ENCODE measurements around the gene SUSD5. TPM values are rescaled to one million over a fixed set of nuclear protein-coding genes. Genes with fewer than 3 reads are reported as not detected.

The SUSD5 gene
- total and polyA plus RNA-seq, 2 of the 13 experiments (the other 11 are each of a cell fraction or from before 2014, with no cell fraction given) = not detected

DNA sequence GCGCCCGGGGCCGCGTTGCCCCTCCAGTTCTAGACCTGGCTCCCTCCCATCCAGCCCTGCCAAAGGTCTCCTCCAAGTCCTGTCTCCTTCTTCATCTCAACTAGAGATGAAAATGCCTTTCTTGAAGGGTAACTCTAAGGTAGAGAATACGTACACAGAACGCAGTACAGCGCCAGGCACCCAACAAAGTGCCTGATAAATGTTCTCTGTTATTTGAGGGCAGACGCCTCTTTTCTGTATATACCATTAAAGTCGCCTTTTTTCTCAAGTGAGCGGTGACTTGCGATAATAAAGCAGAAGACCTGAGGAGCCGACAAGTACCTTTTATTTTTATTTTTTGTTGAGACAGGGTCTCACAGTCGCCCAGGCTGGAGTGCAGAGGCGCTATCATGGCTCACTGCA lies 104.0 kb downstream of the SUSD5 start:
- CTCF ChIA-PET (ENCODE audit: low intra/inter-chr PET ratio, low total read pairs) = no interaction called here
- in situ Hi-C loops (cut with HindIII; ENCODE audit: extremely low pct_ligation_motif_present, low pct_unique_long_range_greater_than_20kb) (no loop called here), intact Hi-C loops (cut with micrococcal nuclease; ENCODE audit: unreplicated experiment) (loop anchor here (2.0 kb wide), 1 partner anchor 18 kb away; the partner anchor contains the start of genes GLB1 and TMPPE)
- H3K4me3 ChIP-seq (replicated peaks in 1 of 3; ENCODE audit: insufficient read depth in 1 of 3, low read depth in 2 of 3, low read length in 3 of 3) = peak overlapping the region; percentile 78 to 94 (median 90); a peak in 5 of 6 replicates
- TF ChIP-seq LCORL (IDR thresholded peaks at IDR 0.05) = no peak
- TF ChIP-seq LCORL (CRISPR knock-in tag; IDR thresholded peaks at IDR 0.05) = 0 out of 2 replicates have a peak, but pooled peaks have one; percentile 3
- TF ChIP-seq, protein P1, sequence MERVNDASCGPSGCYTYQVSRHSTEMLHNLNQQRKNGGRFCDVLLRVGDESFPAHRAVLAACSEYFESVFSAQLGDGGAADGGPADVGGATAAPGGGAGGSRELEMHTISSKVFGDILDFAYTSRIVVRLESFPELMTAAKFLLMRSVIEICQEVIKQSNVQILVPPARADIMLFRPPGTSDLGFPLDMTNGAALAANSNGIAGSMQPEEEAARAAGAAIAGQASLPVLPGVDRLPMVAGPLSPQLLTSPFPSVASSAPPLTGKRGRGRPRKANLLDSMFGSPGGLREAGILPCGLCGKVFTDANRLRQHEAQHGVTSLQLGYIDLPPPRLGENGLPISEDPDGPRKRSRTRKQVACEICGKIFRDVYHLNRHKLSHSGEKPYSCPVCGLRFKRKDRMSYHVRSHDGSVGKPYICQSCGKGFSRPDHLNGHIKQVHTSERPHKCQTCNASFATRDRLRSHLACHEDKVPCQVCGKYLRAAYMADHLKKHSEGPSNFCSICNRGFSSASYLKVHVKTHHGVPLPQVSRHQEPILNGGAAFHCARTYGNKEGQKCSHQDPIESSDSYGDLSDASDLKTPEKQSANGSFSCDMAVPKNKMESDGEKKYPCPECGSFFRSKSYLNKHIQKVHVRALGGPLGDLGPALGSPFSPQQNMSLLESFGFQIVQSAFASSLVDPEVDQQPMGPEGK (CRISPR knock-in tag; IDR thresholded peaks at IDR 0.05) = 0 out of 2 replicates have a peak, but pooled peaks have one; percentile 1
- 0 out of 2 replicates have a peak, but pooled peaks have one; percentile 69 for TF ChIP-seq NFATC3 (CRISPR knock-in tag; IDR thresholded peaks at IDR 0.05)
- peak; percentile 74; the same call in 1 of the 2 replicates for TF ChIP-seq ZNF136 (CRISPR knock-in tag; IDR thresholded peaks at IDR 0.05; ENCODE audit: low read depth)
- TF ChIP-seq, protein P2, sequence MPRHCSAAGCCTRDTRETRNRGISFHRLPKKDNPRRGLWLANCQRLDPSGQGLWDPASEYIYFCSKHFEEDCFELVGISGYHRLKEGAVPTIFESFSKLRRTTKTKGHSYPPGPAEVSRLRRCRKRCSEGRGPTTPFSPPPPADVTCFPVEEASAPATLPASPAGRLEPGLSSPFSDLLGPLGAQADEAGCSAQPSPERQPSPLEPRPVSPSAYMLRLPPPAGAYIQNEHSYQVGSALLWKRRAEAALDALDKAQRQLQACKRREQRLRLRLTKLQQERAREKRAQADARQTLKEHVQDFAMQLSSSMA (CRISPR knock-in tag; IDR thresholded peaks at IDR 0.05) = no peak
- TF ChIP-seq ZNF598 (CRISPR knock-in tag; IDR thresholded peaks at IDR 0.05; ENCODE audit: borderline replicate concordance) = 0 out of 2 replicates have a peak, but pooled peaks have one; percentile 49
- no peak for TF ChIP-seq DPF2 (CRISPR knock-in tag; IDR thresholded peaks at IDR 0.05; ENCODE audit: borderline replicate concordance, low read depth)
- TF ChIP-seq ZNF354B (CRISPR knock-in tag; IDR thresholded peaks at IDR 0.05) = no peak
- no peak for TF ChIP-seq SOX13 (IDR thresholded peaks at IDR 0.05)
- TF ChIP-seq SOX13 (CRISPR knock-in tag; conservative IDR thresholded peaks at IDR 0.05 in 1 of 2, IDR thresholded peaks at IDR 0.05 in 1 of 2) = 0 out of 4 replicates have a peak, but pooled peaks of 1 of the 2 experiments have one; percentile 1
- no peak for TF ChIP-seq PHF21A (CRISPR knock-in tag; IDR thresholded peaks at IDR 0.05)
- H3K79me2 ChIP-seq (ENCODE audit: insufficient read depth, low read length) = peaks cover 2% of the 10 kb centered on the region
- H3K9ac ChIP-seq (ENCODE audit: insufficient read depth, low read depth, low read length) = peak overlapping the region; percentile 92; the same call in 1 of the 2 replicates
- H3K9me3 ChIP-seq (ENCODE audit: low read length) = no peaks in the 10 kb centered on the region
- peaks cover 31% of the 10 kb centered on the region for H3K4me1 ChIP-seq (ENCODE audit: insufficient read depth, low read length)
- H3K27ac ChIP-seq (ENCODE audit: extremely low read length, insufficient read depth, low read length) = peak overlapping the region; percentile 93
- no TSS peak for BruUV-seq (replicated peaks)
- no peaks in the 10 kb centered on the region for H4K20me1 ChIP-seq (ENCODE audit: insufficient read depth, low read length)
- H3K36me3 ChIP-seq (replicated peaks in 1 of 2; ENCODE audit: control insufficient read depth in 1 of 2, insufficient read depth in 2 of 2, low read length in 2 of 2) = no peaks in the 10 kb centered on the region; a peak in 1 of 5 replicates
- 64% methylated on average over 14 of the region's 14 CpGs for WGBS (ENCODE audit: low lambda C conversion rate)
- FAIRE-seq = no peak
- POLR2A ChIA-PET = interaction anchor here (1.1 to 2.0 kb wide), 3 partner anchors 13 to 56 kb away, joined by 3 to 13 read pairs (median 8); partner anchors contain the start of genes GLB1 and TMPPE
- H3K4me2 ChIP-seq (ENCODE audit: low read depth, low read length) = peak overlapping the region; percentile 90
- H3K27me3 ChIP-seq (ENCODE audit: control insufficient read depth in 1 of 2, insufficient read depth in 2 of 2, low read length in 2 of 2) = no peaks in the 10 kb centered on the region; a peak in 2 of 5 replicates
- no peak overlapping the region for H2AFZ ChIP-seq (ENCODE audit: low read length)
- no peak for ATAC-seq
- no peak for DNase-seq (ENCODE audit: low spot score)
